AG08395 (cell line): ENCODE data around the gene EPHA3.

Experiments
- DNase-seq: peaks from one replicate; pipeline ENCODE4 v3.0.0; 2012; ENCODE audit warnings: mixed read lengths, low spot score

Gene EPHA3

GRCh38 chr3:89227634-89228033 lies 120.2 kb downstream of the EPHA3 start:
- no peak for DNase-seq

- no peak for DNase-seq
Measured at GRCh38 chr3:89232155-89232554, 124.7 kb downstream of the EPHA3 start.

- no peak for DNase-seq
Measured at GRCh38 chr3:89234620-89235019, 127.2 kb downstream of the EPHA3 start.

GRCh38 chr3:89238846-89239245 lies 131.4 kb downstream of the EPHA3 start:
- no peak for DNase-seq

GRCh38 chr3:89239774-89240173 lies 132.4 kb downstream of the EPHA3 start:
- no peak for DNase-seq

- DNase-seq: no peak
Measured at GRCh38 chr3:89245612-89246011, 138.2 kb downstream of the EPHA3 start.

GRCh38 chr3:89246326-89246725 lies 138.9 kb downstream of the EPHA3 start:
- DNase-seq: no peak

- DNase-seq: no peak
Measured at GRCh38 chr3:89250742-89251141, 143.3 kb downstream of the EPHA3 start.

- no peak for DNase-seq
Measured at GRCh38 chr3:89252016-89252415, 144.6 kb downstream of the EPHA3 start.

GRCh38 chr3:89252860-89253259 lies 145.4 kb downstream of the EPHA3 start:
- no peak for DNase-seq

- no peak for DNase-seq
Measured at GRCh38 chr3:89256395-89256794, 149.0 kb downstream of the EPHA3 start.

GRCh38 chr3:89256882-89257281 lies 149.5 kb downstream of the EPHA3 start:
- no peak for DNase-seq

- no peak for DNase-seq
Measured at GRCh38 chr3:89260721-89261120, 153.3 kb downstream of the EPHA3 start.

GRCh38 chr3:89261673-89262072 lies 154.3 kb downstream of the EPHA3 start:
- no peak for DNase-seq

- DNase-seq: no peak
Measured at GRCh38 chr3:89262309-89262929, 155.0 kb downstream of the EPHA3 start.

GRCh38 chr3:89264037-89264560 lies 156.7 kb downstream of the EPHA3 start:
- no peak for DNase-seq

- no peak for DNase-seq
Measured at GRCh38 chr3:89266074-89266473, 158.7 kb downstream of the EPHA3 start.

GRCh38 chr3:89268059-89268458 lies 160.6 kb downstream of the EPHA3 start:
- DNase-seq: no peak

GRCh38 chr3:89270201-89270600 lies 162.8 kb downstream of the EPHA3 start:
- DNase-seq: no peak

GRCh38 chr3:89275001-89275400 lies 167.6 kb downstream of the EPHA3 start:
- no peak for DNase-seq

- DNase-seq: no peak
Measured at GRCh38 chr3:89276116-89276515, 168.7 kb downstream of the EPHA3 start.

- DNase-seq: no peak
Measured at GRCh38 chr3:89278302-89279025, 171.0 kb downstream of the EPHA3 start.

GRCh38 chr3:89280301-89280700 lies 172.9 kb downstream of the EPHA3 start:
- DNase-seq: no peak
